Lung (tissue), 12 donors: ENCODE measurements around the gene TOB1. TPM values are rescaled to one million over a fixed set of nuclear protein-coding genes. Genes with fewer than 3 reads are reported as not detected.

Experiments
- ATAC-seq: fragments of 200-7000 bp; cut with Tn5 transposase; one replicate; pipeline ENCODE4 v1.9.1; 2020; ENCODE audit warnings: moderate number of reproducible peaks; ENCODE audit not compliant: insufficient read depth, low FRiP score
- DNase-seq, 3 donors: peaks; one replicate each; pipeline ENCODE4 v3.0.0-alpha.2; 2013 to 2017
- H3K27ac ChIP-seq, 2 donors: one replicate each; pipeline ENCODE4 v1.5.1; 2013; ENCODE audit warnings: mild to moderate bottlenecking in 2 of 2, moderate library complexity in 2 of 2, control low read depth in 1 of 2, inconsistent platforms in 1 of 2, low read depth in 1 of 2, low read length in 1 of 2
- H3K27me3 ChIP-seq, 3 donors: one replicate each; pipeline ENCODE4 v1.5.1; 2013; ENCODE audit warnings: low read length in 2 of 3; ENCODE audit not compliant: control insufficient read depth in 3 of 3, insufficient read depth in 3 of 3
- H3K36me3 ChIP-seq, 4 donors: one replicate each; pipeline ENCODE4 v1.5.1; 2013; ENCODE audit warnings: low read length in 4 of 4, mild to moderate bottlenecking in 1 of 4, moderate library complexity in 1 of 4; ENCODE audit not compliant: control insufficient read depth in 4 of 4, insufficient read depth in 4 of 4
- H3K4me1 ChIP-seq, 5 donors: one replicate each; pipeline ENCODE4 v1.5.1; 2013; ENCODE audit warnings: low read length in 5 of 5, mild to moderate bottlenecking in 2 of 5, moderate library complexity in 1 of 5; ENCODE audit not compliant: control insufficient read depth in 5 of 5, insufficient read depth in 5 of 5
- H3K4me3 ChIP-seq: one replicate; pipeline ENCODE4 v1.5.1; 2013; ENCODE audit warnings: mild to moderate bottlenecking, control low read depth, moderate library complexity
- H3K9ac ChIP-seq, 2 donors: one replicate each; pipeline ENCODE4 v1.5.1; 2013; ENCODE audit warnings: low read length in 2 of 2, control low read depth in 1 of 2; ENCODE audit not compliant: insufficient read depth in 1 of 2
- H3K9me3 ChIP-seq, 4 donors: one replicate each; pipeline ENCODE4 v1.5.1; 2013; ENCODE audit warnings: low read length in 3 of 4, mild to moderate bottlenecking in 1 of 4, moderate library complexity in 1 of 4; ENCODE audit not compliant: control insufficient read depth in 4 of 4, insufficient read depth in 3 of 4
- WGBS, 2 donors: extraction: QIAGEN DNeasy Blood & Tissue Kit; methylation state at CpG; one replicate each; pipeline ENCODE4 v1.1.7; 2013; 5-methylcytosine and 5-hydroxymethylcytosine counted together
- polyA plus RNA-seq, 2 donors: library from polyadenylated mRNA; stranded (reverse); fragments of 200-250 nt; gene quantifications; one replicate each; pipeline ENCODE4 v1.2.1, GENCODE V29; 2013
- total RNA-seq, 2 donors: library from RNA; depleted of rRNA in 1 of 2; stranded (reverse); fragments of >200 nt in 1 of 2; gene quantifications; one replicate each; pipeline ENCODE4 v1.2.1, GENCODE V29; 2014 to 2021
- TF ChIP-seq, protein P1 (sequence below): IDR thresholded peaks from 2 replicates; pipeline ENCODE4 v1.5.1; 2012; ENCODE audit warnings: mild to moderate bottlenecking; ENCODE audit errors: control extremely low read depth, extremely low read depth
- donor health status: control.
- donor health status: control.
- donor health status: Bipolar disorder and iron deficiency.
- donor health status: healthy.
- donor health status: DM: yes; HTN: yes; CAD: no.

The TOB1 gene
- total and polyA plus RNA-seq, 4 donors = 15.3 to 75.5 (median 29.5) TPM

- no peak overlapping the region for H3K4me3 ChIP-seq
- ATAC-seq = no peak
Observed at GRCh38 chr17:50905460-50905803, 39.3 kb upstream of the TOB1 start.

GRCh38 chr17:50904518-50905459, 38.6 kb upstream of the TOB1 start:
- no peak for ATAC-seq
- WGBS, 2 donors = 65 to 71% methylated on average over 16 of the region's 16 CpGs

More at GRCh38 chr17:50905460-50905803, 39.3 kb upstream of the TOB1 start:
- H3K9me3 ChIP-seq = no peaks in the 10 kb centered on the region
- peak in 2 of 3 donors; percentile 46 to 56 for DNase-seq
- H3K27me3 ChIP-seq = no peaks in the 10 kb centered on the region
- H3K4me1 ChIP-seq = peaks cover 0 to 28% (median 9%) of the 10 kb centered on the region in 5 donors
- peak overlapping the region in 1 of 2 donors; percentile 53 for H3K9ac ChIP-seq
- H3K36me3 ChIP-seq = no peaks in the 10 kb centered on the region
- 53 to 64% methylated on average over 1 of the region's 1 CpG for WGBS, 2 donors
- TF ChIP-seq, protein P1, sequence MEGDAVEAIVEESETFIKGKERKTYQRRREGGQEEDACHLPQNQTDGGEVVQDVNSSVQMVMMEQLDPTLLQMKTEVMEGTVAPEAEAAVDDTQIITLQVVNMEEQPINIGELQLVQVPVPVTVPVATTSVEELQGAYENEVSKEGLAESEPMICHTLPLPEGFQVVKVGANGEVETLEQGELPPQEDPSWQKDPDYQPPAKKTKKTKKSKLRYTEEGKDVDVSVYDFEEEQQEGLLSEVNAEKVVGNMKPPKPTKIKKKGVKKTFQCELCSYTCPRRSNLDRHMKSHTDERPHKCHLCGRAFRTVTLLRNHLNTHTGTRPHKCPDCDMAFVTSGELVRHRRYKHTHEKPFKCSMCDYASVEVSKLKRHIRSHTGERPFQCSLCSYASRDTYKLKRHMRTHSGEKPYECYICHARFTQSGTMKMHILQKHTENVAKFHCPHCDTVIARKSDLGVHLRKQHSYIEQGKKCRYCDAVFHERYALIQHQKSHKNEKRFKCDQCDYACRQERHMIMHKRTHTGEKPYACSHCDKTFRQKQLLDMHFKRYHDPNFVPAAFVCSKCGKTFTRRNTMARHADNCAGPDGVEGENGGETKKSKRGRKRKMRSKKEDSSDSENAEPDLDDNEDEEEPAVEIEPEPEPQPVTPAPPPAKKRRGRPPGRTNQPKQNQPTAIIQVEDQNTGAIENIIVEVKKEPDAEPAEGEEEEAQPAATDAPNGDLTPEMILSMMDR = no peak
- peak overlapping the region; percentile 75 to 94 for H3K27ac ChIP-seq

DNA sequence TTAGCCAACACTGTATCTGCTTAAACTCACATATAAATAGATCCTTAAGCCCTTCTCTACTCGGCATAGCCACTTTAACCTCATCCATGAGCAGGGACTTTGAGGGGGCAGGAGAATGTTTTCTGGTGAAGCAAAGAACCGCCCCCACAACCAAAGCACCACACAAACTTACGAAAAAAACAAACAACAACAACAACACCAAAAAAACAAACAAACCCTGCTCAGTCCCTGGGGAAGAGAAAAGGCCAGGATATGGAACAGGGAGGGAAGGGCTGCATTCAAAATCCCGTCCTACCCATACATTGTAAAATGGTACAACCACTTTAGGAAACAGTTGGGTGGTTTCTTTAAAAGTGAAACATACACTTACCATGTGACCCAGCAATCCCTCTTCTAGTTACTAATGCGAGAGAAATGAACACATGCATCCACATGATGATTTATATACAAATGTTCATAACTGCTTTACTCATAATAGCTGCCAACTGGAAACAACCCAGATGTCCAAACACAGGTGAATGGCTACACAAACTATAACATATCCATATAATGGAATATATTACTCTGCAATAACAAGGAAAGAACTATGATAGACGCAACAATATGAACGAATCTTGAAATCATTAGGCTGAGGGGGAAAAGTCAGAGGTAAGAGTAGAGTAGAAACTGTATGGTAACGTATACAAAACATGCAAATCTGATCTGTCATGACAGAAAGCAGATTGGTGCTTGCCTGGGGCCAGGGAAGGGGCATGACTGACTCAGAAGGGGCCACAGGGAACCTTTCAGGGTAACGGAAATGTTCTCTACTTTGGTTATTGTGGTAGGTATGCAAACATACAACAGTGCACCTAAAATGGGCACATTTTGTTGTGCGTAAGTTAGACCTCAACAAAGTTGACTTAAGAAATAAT, 37.7 kb upstream of the TOB1 start:
- H3K9me3 ChIP-seq = no peaks in the 10 kb centered on the region
- H3K9ac ChIP-seq = peak overlapping the region in 1 of 2 donors; percentile 14
- H3K27ac ChIP-seq = peak overlapping the region; percentile 75 to 94
- H3K27me3 ChIP-seq = no peaks in the 10 kb centered on the region
- peak in 1 of 3 donors; percentile 40 for DNase-seq
- H3K36me3 ChIP-seq = no peaks in the 10 kb centered on the region
- H3K4me3 ChIP-seq = no peak overlapping the region
- ATAC-seq = no peak
- TF ChIP-seq, protein P1 = no peak
- WGBS, 2 donors = 71 to 78% methylated on average over 10 of the region's 10 CpGs
- peaks cover 0 to 26% (median 9%) of the 10 kb centered on the region in 5 donors for H3K4me1 ChIP-seq

More at GRCh38 chr17:50904518-50905459, 38.6 kb upstream of the TOB1 start:
- Histone ChIP-seq H3K4me3 (no peak overlapping the region), H3K9ac (peak overlapping the region; percentile 28 to 53), H3K36me3 (no peaks in the 10 kb centered on the region), H3K27ac (peak overlapping the region; percentile 75 to 94), H3K9me3 (no peaks in the 10 kb centered on the region), H3K4me1 (peaks cover 0 to 28% (median 9%) of the 10 kb centered on the region in 5 donors), H3K27me3 (no peaks in the 10 kb centered on the region)
- peak; percentile 84 to 91 (median 91) for DNase-seq
- TF ChIP-seq, protein P1 = no peak
